Adrenal gland (tissue), 12 donors: Measurements from ENCODE around the gene FRMD5. TPM values are rescaled to one million over a fixed set of nuclear protein-coding genes. Genes with fewer than 3 reads are reported as not detected.

Experiments used
- DNase-seq, 7 donors: peaks; one replicate each; pipeline ENCODE4 v3.0.0-alpha.2; 2019 to 2020
- H3K27ac ChIP-seq, 5 donors: fragments of 200-600 bp; sonication (generic) in 4 of 5; 1 replicate in 3 of 5; 2 replicates in 2 of 5; pipeline versions ENCODE4 v1.5.1 to v1.8.0; 2016 to 2020; ENCODE audit warnings: mild to moderate bottlenecking in 1 of 5
- H3K27me3 ChIP-seq: fragments of 200-600 bp; 2 replicates; pipeline ENCODE4 v1.8.0; 2021
- H3K36me3 ChIP-seq, 2 donors: fragments of 200-600 bp; replicated peaks in 1 of 2; 1 replicate in 1 of 2; 2 replicates in 1 of 2; pipeline versions ENCODE4 v1.5.1 to v1.8.0; 2018 to 2022
- H3K4me1 ChIP-seq, 2 donors: fragments of 200-600 bp; replicated peaks in 1 of 2; 1 replicate in 1 of 2; 2 replicates in 1 of 2; pipeline versions ENCODE4 v1.5.1 to v1.8.0; 2018 to 2021
- H3K4me3 ChIP-seq, 4 donors: fragments of 200-600 bp; sonication (generic) in 3 of 4; one replicate each; pipeline ENCODE4 v1.5.1; 2016 to 2018
- H3K9me3 ChIP-seq, 3 donors: fragments of 200-600 bp; sonication (generic) in 1 of 3; replicated peaks in 1 of 3; 1 replicate in 2 of 3; 2 replicates in 1 of 3; pipeline versions ENCODE4 v1.5.1 to v1.8.0; 2016 to 2021
- POLR2A ChIP-seq, 2 donors: fragments of 450-650 bp; IDR thresholded peaks; one replicate each; pipeline ENCODE4 v1.6.1; 2017; ENCODE audit warnings: antibody characterized with exemption in 2 of 2, mild to moderate bottlenecking in 2 of 2, moderate library complexity in 1 of 2
- WGBS, 4 donors: extraction: QIAGEN DNeasy Blood & Tissue Kit in 2 of 4; methylation state at CpG; one replicate each; pipeline versions ENCODE4 v1.1.5 to v1.1.7; 2013 to 2017; 5-methylcytosine and 5-hydroxymethylcytosine counted together
- intact Hi-C, 2 donors: fragments of 100-400 bp; cut with DNase I; formaldehyde crosslinking; loops; one replicate each; pipeline versions ENCODE4 v1.14.1 to v1.15.0; 2022 to 2023
- polyA plus RNA-seq, 3 donors: library from polyadenylated mRNA; stranded (reverse); fragments of 200-250 nt in 2 of 3; fragments of 350-450 nt in 1 of 3; fragmentation: Illumina TruSeq in 1 of 3; extraction: RNeasy Lipid Tissue Mini Kit (QIAGEN cat#74804) in 1 of 3; gene quantifications; one replicate each; pipeline ENCODE4 v1.2.3, GENCODE V29; 2013 to 2014
- total RNA-seq, 9 donors: library from RNA; depleted of rRNA in 4 of 9; stranded (reverse); fragments of >200 nt in 4 of 9; fragments of 120-200 nt in 1 of 9; fragmentation: NEBNext Ultra II Directional in 1 of 9; extraction: Animal tissue kit (Norgen Biotek cat#: 25700) in 1 of 9; gene quantifications; one replicate each; pipeline versions ENCODE4 v1.1.0 to v1.2.4, GENCODE V29; 2013 to 2023
- TF ChIP-seq, protein P1 (sequence below), 6 experiments: fragments of 450-650 bp in 4 of 6; fragments of 200-600 bp in 2 of 6; sonication (generic) in 1 of 6; IDR thresholded peaks; 1 replicate in 5 of 6; 2 replicates in 1 of 6; pipeline versions ENCODE4 v1.5.1 to v1.8.0; 2016 to 2021; ENCODE audit warnings: antibody characterized with exemption in 6 of 6, mild to moderate bottlenecking in 2 of 6, moderate library complexity in 1 of 6
- donor health status: healthy with polysubstance abuse.
- donor health status: Bipolar disorder and iron deficiency.
- donor health status: DM: yes; HTN: yes; CAD: no.
- donor health status: DM: no; HTN: no; CAD: no.
- donor health status: DM: no; HTN: no; CAD: no.
- donor health status: DM: yes; HTN: yes; CAD: no.

FRMD5 gene
- total and polyA plus RNA-seq, 12 donors = 2.9 to 53.8 (median 12.1) TPM

DNA sequence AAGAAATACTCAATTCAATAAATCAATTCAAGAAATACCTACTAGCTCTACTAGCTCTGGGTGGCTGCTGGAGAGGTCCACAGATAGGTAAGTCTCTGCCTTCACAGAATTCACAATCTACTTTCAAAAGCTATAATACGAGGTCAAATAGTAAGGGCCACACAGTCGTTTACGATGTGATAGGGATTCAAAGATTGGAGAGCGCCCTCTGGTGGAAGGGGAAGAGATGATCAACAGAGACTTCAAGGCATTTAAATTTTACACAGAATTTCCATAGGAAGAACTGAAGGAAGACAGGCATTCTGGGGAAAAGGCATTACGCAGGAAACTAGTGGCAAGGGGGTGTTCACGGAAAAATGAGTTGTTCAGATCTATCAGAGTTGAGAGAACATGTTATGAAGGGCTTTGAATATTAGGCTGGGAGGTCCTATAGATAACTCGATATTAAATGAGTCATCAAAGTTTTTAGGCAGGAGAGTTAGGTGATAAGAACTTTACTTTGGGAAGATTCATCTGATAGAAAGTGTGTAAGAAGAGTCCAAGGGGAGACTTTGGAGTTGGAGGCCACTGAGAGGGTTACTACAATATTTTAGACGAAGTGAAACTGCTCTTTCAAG is 128.8 kb downstream of the FRMD5 start:
- Histone ChIP-seq H3K9me3 (no peaks in the 10 kb centered on the region), H3K4me1 (no peaks in the 10 kb centered on the region), H3K27ac (no peak overlapping the region), H3K36me3 (no peaks in the 10 kb centered on the region), H3K4me3 (no peak overlapping the region), H3K27me3 (no peaks in the 10 kb centered on the region)
- intact Hi-C loops = loop anchor here in 1 of 2 donors (5.0 kb wide), 1 partner anchor 164 kb away; no protein-coding TSS in a partner anchor
- no peak for TF ChIP-seq POLR2A (IDR thresholded peaks at IDR 0.05)
- TF ChIP-seq, protein P1, sequence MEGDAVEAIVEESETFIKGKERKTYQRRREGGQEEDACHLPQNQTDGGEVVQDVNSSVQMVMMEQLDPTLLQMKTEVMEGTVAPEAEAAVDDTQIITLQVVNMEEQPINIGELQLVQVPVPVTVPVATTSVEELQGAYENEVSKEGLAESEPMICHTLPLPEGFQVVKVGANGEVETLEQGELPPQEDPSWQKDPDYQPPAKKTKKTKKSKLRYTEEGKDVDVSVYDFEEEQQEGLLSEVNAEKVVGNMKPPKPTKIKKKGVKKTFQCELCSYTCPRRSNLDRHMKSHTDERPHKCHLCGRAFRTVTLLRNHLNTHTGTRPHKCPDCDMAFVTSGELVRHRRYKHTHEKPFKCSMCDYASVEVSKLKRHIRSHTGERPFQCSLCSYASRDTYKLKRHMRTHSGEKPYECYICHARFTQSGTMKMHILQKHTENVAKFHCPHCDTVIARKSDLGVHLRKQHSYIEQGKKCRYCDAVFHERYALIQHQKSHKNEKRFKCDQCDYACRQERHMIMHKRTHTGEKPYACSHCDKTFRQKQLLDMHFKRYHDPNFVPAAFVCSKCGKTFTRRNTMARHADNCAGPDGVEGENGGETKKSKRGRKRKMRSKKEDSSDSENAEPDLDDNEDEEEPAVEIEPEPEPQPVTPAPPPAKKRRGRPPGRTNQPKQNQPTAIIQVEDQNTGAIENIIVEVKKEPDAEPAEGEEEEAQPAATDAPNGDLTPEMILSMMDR (IDR thresholded peaks at IDR 0.05) = peak; percentile 74 to 93 (median 78)
- DNase-seq = peak; percentile 51 to 79 (median 65)
- 14 to 22% (median 19%) methylated on average over 8 of the region's 8 CpGs for WGBS, 4 donors

DNA sequence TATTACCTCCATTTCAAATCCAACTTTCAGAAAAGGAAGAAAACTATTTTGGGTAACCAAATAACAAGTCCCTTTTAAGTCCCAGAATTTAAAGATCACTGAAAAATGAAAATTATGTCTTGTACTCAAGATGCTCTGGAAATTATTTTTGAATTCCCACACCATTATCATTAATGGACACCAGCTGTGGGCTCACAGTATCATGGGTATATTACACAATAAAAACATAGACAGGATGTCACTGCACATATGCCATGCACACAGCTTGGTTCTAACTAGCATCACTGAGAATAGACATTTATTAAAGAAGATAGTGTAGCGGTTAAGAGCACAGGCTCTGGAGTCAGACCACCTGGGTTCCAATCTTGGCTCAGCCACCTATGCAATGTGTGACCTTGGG is 130.4 kb downstream of the FRMD5 start:
- no peak for TF ChIP-seq POLR2A (IDR thresholded peaks at IDR 0.05)
- TF ChIP-seq, protein P1 (IDR thresholded peaks at IDR 0.05) = no peak
- 94 to 100% (median 94%) methylated on average over 1 of the region's 1 CpG for WGBS, 4 donors
- intact Hi-C loops = loop anchor here in 1 of 2 donors (5.0 kb wide), 1 partner anchor 162 kb away; no protein-coding TSS in a partner anchor

DNA sequence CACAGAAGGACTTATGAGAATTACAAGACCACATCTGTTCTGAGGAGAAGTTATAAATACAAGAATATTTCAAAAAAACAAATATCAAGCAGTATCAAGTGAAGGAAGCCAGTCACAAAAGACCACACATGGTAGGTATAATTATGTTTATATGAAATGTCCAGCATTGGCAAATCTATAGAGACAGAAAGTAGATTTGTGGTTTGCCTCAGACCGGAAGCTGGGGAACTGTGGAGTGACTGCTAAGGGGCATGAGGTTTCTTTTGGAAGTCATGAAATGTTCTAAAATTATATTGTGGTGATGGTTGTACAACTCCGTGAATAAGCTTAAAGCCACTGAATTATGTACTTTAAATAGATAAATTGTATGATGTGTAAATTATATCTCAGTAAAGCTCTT is 136.9 kb downstream of the FRMD5 start:
- H3K36me3 ChIP-seq = no peaks in the 10 kb centered on the region
- 69 to 88% (median 75%) methylated on average over 2 of the region's 2 CpGs for WGBS, 4 donors

More for the DNA sequence above, 130.4 kb downstream of the FRMD5 start:
- Histone ChIP-seq H3K27me3 (no peaks in the 10 kb centered on the region), H3K4me1 (no peaks in the 10 kb centered on the region), H3K9me3 (no peaks in the 10 kb centered on the region), H3K27ac (no peak overlapping the region), H3K4me3 (no peak overlapping the region), H3K36me3 (no peaks in the 10 kb centered on the region)
- no peak for DNase-seq

DNA sequence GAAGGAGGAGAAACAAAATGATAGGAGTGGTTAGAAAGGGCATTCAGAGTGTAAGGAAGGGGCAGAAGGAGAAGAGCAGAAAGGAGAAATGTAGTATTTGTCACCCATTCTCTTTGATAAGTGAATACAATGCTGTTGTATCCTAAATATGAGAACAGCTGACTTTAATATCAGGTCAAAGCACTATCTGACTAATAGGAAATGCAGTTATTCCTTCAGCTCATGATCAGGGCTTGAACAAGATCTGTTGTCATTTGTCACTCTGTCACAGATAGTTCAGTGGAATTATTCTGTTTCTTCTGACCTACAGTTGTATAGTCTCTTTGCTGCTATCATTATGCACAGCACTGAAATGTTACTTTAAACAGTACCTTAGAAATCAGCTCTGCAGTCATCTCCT is 149.4 kb downstream of the FRMD5 start:
- Histone ChIP-seq H3K36me3 (no peaks in the 10 kb centered on the region), H3K27ac (no peak overlapping the region), H3K9me3 (no peaks in the 10 kb centered on the region), H3K4me1 (no peaks in the 10 kb centered on the region), H3K4me3 (no peak overlapping the region), H3K27me3 (no peaks in the 10 kb centered on the region)
- intact Hi-C loops = no loop called here
- TF ChIP-seq POLR2A (IDR thresholded peaks at IDR 0.05) = no peak
- TF ChIP-seq, protein P1 (IDR thresholded peaks at IDR 0.05) = no peak
- DNase-seq = no peak

More for the DNA sequence above, 136.9 kb downstream of the FRMD5 start:
- TF ChIP-seq, protein P1 (IDR thresholded peaks at IDR 0.05) = no peak
- no peak for TF ChIP-seq POLR2A (IDR thresholded peaks at IDR 0.05)
- Histone ChIP-seq H3K27me3 (no peaks in the 10 kb centered on the region), H3K27ac (no peak overlapping the region), H3K4me3 (no peak overlapping the region), H3K4me1 (no peaks in the 10 kb centered on the region), H3K9me3 (no peaks in the 10 kb centered on the region)
- no peak for DNase-seq
- intact Hi-C loops = loop anchor here in 1 of 2 donors (10.0 kb wide), 1 partner anchor 153 kb away; no protein-coding TSS in a partner anchor
